HFFc6 (cell line): ENCODE data around the gene P2RX3. TPM values are rescaled to one million over a fixed set of nuclear protein-coding genes. Genes with fewer than 3 reads are reported as not detected.
"Not testable (repeated sequence)": the region's sequence is repeated elsewhere in the genome, so short reads cannot be mapped to it uniquely, and the experiment has no call there.

Experiments
- DNase-seq: peaks from one replicate; pipeline ENCODE4 v3.0.0-alpha.2; 2018
- H3K27ac Mint-ChIP-seq: 2 replicates; pipeline ENCODE4 v1.8.0; 2020; ENCODE audit warnings: mild to moderate bottlenecking, mixed read lengths
- H3K27me3 Mint-ChIP-seq: 2 replicates; pipeline ENCODE4 v1.8.0; 2021; ENCODE audit warnings: mild to moderate bottlenecking, moderate library complexity, mixed read lengths; ENCODE audit not compliant: insufficient read depth
- H3K36me3 Mint-ChIP-seq: 2 replicates; pipeline ENCODE4 v1.8.0; 2021; ENCODE audit warnings: low read depth, mixed read lengths
- H3K4me1 Mint-ChIP-seq: 2 replicates; pipeline ENCODE4 v1.8.0; 2020; ENCODE audit warnings: low read depth, mixed read lengths
- H3K4me3 Mint-ChIP-seq: 2 replicates; pipeline ENCODE4 v1.8.0; 2020; ENCODE audit warnings: mild to moderate bottlenecking, moderate library complexity, mixed read lengths
- H3K9me3 Mint-ChIP-seq: 2 replicates; pipeline ENCODE4 v1.8.0; 2020; ENCODE audit warnings: mild to moderate bottlenecking, mixed read lengths
- total RNA-seq, 6 experiments: library from RNA; stranded (reverse); fragmentation: NEBNext Ultra II Directional; extraction: Animal tissue kit (Norgen Biotek cat#: 25700); gene quantifications; 2 replicates in 1 of 6; 3 replicates in 5 of 6; pipeline ENCODE4 v1.2.3, GENCODE V29; 2021
- TF ChIP-seq, protein P1 (sequence below): fragments of 200-600 bp; sonication (generic); IDR thresholded peaks from 2 replicates; pipeline ENCODE4 v1.5.0; 2021; ENCODE audit warnings: antibody characterized with exemption, mild to moderate bottlenecking

P2RX3 gene
- total RNA-seq, 6 experiments from 2014 or later, result not detected

DNA sequence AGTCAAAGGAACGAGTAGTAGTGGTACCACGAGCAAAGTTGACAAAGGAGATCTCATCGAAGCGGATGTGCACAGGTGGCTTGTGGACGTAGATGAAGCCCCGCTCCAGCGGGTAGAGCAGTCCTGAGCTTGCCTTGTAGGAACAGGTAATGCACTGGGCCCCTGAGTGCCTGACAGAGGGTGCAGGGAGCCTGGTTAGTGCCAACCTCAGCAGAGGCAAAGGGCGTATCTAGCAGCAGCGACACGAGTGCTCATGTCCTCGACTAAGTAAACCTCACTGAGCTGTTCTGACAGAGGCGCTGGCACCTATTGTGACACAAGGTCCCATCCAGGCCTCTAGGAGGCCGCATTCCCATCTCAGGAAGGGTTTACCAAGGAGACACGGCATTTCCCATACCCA, 6.4 kb upstream of the P2RX3 start:
- Mint-ChIP-seq H3K4me3 (no peak overlapping the region), H3K27me3 (no peaks in the 10 kb centered on the region; the same call in 1 of the 2 replicates), H3K27ac (no peak overlapping the region), H3K9me3 (no peaks in the 10 kb centered on the region), H3K4me1 (peaks cover 35% of the 10 kb centered on the region), H3K36me3 (peaks cover 60% of the 10 kb centered on the region)
- TF ChIP-seq, protein P1, sequence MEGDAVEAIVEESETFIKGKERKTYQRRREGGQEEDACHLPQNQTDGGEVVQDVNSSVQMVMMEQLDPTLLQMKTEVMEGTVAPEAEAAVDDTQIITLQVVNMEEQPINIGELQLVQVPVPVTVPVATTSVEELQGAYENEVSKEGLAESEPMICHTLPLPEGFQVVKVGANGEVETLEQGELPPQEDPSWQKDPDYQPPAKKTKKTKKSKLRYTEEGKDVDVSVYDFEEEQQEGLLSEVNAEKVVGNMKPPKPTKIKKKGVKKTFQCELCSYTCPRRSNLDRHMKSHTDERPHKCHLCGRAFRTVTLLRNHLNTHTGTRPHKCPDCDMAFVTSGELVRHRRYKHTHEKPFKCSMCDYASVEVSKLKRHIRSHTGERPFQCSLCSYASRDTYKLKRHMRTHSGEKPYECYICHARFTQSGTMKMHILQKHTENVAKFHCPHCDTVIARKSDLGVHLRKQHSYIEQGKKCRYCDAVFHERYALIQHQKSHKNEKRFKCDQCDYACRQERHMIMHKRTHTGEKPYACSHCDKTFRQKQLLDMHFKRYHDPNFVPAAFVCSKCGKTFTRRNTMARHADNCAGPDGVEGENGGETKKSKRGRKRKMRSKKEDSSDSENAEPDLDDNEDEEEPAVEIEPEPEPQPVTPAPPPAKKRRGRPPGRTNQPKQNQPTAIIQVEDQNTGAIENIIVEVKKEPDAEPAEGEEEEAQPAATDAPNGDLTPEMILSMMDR, result no peak
- DNase-seq, result no peak

DNA sequence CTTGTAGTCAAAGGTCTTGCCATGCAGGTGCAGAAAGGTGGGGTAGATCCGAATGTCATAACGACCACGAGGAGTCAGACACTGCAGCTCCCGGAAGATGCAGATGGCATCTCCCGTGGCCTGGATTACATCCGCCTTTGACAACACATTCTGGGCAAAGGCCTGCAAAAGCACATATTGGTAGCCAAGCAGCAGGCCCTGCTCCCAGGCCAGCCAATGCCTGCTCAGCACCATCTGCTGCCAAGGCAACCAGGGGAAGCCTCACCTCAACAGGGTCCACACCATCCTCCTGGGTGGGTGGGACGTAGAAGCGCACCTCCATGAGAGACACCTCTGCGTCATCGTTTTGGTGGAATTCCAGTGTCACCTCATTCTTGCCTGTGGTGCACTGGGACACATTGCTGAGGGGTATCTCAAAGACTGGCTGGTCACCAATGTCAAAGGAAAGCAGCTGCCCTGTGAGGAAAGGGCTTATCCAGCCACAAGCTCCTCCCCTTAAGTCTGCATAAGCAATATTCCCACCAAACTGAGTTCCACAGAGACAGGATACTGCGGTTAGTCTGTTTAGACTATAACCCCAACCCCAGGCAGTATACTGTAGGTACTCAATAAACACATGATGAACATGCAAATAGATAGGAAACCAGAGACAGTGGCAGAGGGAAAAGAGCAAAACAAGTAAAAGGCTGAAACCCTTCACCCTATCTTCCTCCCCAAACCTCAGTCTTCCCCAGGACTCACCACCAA, 5.3 kb upstream of the P2RX3 start:
- H3K9me3 Mint-ChIP-seq, result no peaks in the 10 kb centered on the region
- TF ChIP-seq, protein P1, result no peak
- no peak overlapping the region for H3K4me3 Mint-ChIP-seq
- no peak for DNase-seq
- no peak overlapping the region for H3K27ac Mint-ChIP-seq
- peaks cover 49% of the 10 kb centered on the region for H3K36me3 Mint-ChIP-seq
- no peaks in the 10 kb centered on the region; the same call in 1 of the 2 replicates for H3K27me3 Mint-ChIP-seq
- H3K4me1 Mint-ChIP-seq, result peaks cover 24% of the 10 kb centered on the region

DNA sequence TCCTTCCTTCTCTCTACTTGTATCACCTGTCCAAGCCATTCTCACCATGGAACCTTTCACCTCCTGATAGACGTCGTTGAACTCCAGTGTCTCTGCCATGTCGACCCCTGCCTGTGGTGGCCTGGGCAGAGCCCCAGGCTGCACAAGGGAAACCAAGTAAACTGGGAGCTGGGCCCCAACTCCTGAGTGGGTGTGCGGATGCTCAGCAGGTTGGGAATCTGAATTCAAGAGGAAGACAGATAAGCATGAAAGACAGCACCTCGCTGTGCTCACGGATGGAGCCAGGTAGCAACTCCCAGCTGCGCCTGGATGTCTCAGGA, 3.2 kb upstream of the P2RX3 start:
- Mint-ChIP-seq H3K9me3 (no peaks in the 10 kb centered on the region), H3K4me3 (peak overlapping the region; percentile 98), H3K4me1 (peaks cover 24% of the 10 kb centered on the region), H3K27ac (peak overlapping the region; percentile 96), H3K27me3 (peaks cover under 1% of the 10 kb centered on the region), H3K36me3 (peaks cover 34% of the 10 kb centered on the region)
- DNase-seq, result no peak
- TF ChIP-seq, protein P1, result no peak

DNA sequence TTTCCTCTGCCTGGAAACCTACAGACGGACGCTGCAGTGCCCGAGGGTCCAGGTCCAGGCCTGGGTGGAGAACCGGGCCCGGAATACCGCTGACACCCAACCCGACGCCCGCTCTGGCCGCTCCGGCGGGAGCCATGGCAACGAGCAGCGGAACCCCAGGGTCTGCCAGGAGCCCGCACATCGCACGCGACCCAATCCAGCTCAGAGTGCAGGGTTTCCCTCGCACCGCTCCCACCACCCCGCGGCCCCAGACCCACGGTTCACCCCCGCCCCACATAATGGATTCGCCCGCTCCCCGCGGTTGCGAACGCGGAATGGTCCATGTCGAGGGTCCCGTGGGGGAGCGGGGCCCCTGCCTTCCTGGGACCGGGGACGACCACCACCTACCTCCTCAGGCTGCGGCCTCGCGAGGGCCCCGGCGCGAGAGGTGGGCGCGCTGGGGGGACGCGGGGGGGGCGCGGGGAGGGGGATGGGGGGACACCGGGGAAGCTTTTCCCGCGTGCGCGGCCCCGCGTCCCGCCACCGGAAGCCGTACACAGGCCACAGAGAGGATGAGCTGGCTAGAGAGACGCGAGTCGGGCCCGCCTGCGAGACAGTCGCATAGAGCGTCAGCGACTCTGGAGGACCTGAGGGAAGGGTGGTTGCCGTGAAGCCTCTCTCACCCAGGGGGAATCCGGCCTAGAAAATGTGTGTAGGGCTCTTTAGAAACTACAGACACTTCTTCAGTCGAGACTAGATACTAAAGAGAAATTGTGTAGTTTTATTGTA, 2.6 kb upstream of the P2RX3 start, which contains the start of gene SSRP1:
Gene SSRP1 (minus strand): TSS at position 550 of the 768 bp plus-strand sequence. CDS start 771 bp downstream, outside the sequence.
- peaks cover 30% of the 10 kb centered on the region for H3K36me3 Mint-ChIP-seq
- H3K27me3 Mint-ChIP-seq, result peaks cover 6% of the 10 kb centered on the region
- no peaks in the 10 kb centered on the region for H3K9me3 Mint-ChIP-seq
- peak within 1 kb of the TSS; percentile 98 for H3K4me3 Mint-ChIP-seq
- peak; percentile 82 for DNase-seq
- TF ChIP-seq, protein P1, result no peak
- H3K4me1 Mint-ChIP-seq, result peaks cover 24% of the 10 kb centered on the region
- H3K27ac Mint-ChIP-seq, result peak within 1 kb of the TSS; percentile 96

DNA sequence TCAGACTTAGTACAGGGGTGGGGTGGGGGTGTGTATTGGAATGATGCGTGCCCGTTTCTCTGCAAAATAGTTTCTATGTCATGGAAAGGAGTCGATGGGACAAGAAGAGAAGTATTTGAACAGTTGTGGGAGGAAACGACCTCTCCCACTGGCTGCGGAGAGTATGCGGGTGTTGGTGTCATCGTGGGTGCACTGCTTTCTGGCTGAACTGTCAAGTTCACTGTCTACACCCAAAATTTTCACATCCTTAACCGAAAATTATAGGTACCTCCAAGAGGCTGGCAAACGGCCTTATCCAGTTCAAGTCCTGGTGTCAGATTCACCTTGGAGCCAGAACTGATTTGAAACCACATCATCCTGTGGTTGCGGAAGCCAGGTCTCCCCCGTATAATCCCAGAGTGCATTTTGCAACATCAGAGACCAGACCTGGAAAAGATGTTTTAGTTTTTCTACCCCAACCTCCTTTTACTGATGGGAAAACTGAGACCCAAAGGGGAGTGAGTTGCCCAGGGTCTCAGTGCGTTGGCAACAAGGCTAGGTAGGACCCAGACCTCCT, 2.0 kb upstream of the P2RX3 start:
- Mint-ChIP-seq H3K27ac (peak overlapping the region; percentile 96), H3K27me3 (peaks cover 13% of the 10 kb centered on the region), H3K4me1 (peaks cover 24% of the 10 kb centered on the region), H3K4me3 (peak overlapping the region; percentile 98), H3K36me3 (peaks cover 24% of the 10 kb centered on the region), H3K9me3 (no peaks in the 10 kb centered on the region)
- DNase-seq, result no peak
- TF ChIP-seq, protein P1, result no peak

DNA sequence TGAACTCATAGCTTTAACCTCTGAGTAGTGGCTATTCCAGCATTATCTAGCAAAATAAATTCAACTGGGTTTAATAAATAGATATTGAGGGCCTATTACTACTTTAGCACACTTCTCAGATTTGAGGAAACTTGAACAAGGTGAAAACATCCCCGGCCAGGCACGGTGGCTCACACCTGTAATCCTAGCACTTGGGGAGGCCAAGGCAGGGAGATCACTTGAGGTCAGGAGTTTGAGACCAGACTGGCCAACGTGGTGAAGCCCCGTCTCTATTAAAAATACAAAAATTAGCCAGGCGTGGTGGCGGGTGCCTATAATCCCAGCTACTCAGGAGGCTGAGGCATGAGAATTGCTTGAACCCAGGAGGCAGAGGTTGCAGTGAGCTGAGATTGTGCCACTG, 1.3 kb upstream of the P2RX3 start:
- not testable (repeated sequence) for DNase-seq, H3K9me3 Mint-ChIP-seq, H3K27ac Mint-ChIP-seq, H3K4me3 Mint-ChIP-seq
- peaks cover 16% of the 10 kb centered on the region for H3K27me3 Mint-ChIP-seq
- peaks cover 20% of the 10 kb centered on the region for H3K36me3 Mint-ChIP-seq
- peaks cover 24% of the 10 kb centered on the region for H3K4me1 Mint-ChIP-seq
